Stimulated activated CD4-positive, alpha-beta T cell treated with anti-CD3 and anti-CD28 coated beads, Interleukin-4, amount 100 ng/mL, for 48 hours (primary cell): ENCODE data around the gene METTL5.

ENCODE experiments used
- DNase-seq, 2 donors: peaks; one replicate each; pipeline ENCODE4 v3.0.0-alpha.2; 2020; ENCODE audit warnings: low read depth in 2 of 2

Gene METTL5

GRCh38 chr2:169781249-169782013, 43.3 kb downstream of the METTL5 start:
- DNase-seq = no peak

- no peak for DNase-seq
Measured at GRCh38 chr2:169778446-169778845, 46.3 kb downstream of the METTL5 start.

- no peak for DNase-seq
Measured at GRCh38 chr2:169776252-169776761, 48.4 kb downstream of the METTL5 start.

- no peak for DNase-seq
Measured at GRCh38 chr2:169775765-169776164, 48.9 kb downstream of the METTL5 start.

- no peak for DNase-seq
Measured at GRCh38 chr2:169775354-169775753, 49.4 kb downstream of the METTL5 start.

GRCh38 chr2:169772651-169773050, 52.1 kb downstream of the METTL5 start:
- DNase-seq = no peak

- no peak for DNase-seq
Measured at GRCh38 chr2:169771612-169772011, 53.1 kb downstream of the METTL5 start.

GRCh38 chr2:169771021-169771420, 53.7 kb downstream of the METTL5 start:
- no peak for DNase-seq

GRCh38 chr2:169768262-169768995, 56.3 kb downstream of the METTL5 start:
- DNase-seq = peak; percentile 5 to 34

GRCh38 chr2:169767243-169767888, 57.3 kb downstream of the METTL5 start:
- peak; percentile 23 to 42 for DNase-seq

GRCh38 chr2:169765523-169765922, 59.2 kb downstream of the METTL5 start:
- DNase-seq = no peak

GRCh38 chr2:169761970-169762292, 62.8 kb downstream of the METTL5 start:
- no peak for DNase-seq
